ENCODE results near the gene KRT83. TPM values are rescaled to one million over a fixed set of nuclear protein-coding genes. Genes with fewer than 3 reads are reported as not detected.
"Not testable (repeated sequence)": the region's sequence is repeated elsewhere in the genome, so short reads cannot be mapped to it uniquely, and the experiment has no call there.

KRT83 gene
- total RNA-seq, 2 donors from 2014 or later, result not detected

- no peak for DNase-seq (ENCODE audit: low spot score)
- intact Hi-C loops (cut with DNase I), result no loop called here
These were observed 4.9 kb downstream of the KRT83 start for GRCh38 chr12:52316290-52316689.

GRCh38 chr12:52315721-52316120 is 5.5 kb downstream of the KRT83 start:
- DNase-seq (ENCODE audit: low spot score); intact Hi-C loops (cut with DNase I): not testable (repeated sequence)

- no peak for DNase-seq (ENCODE audit: low spot score)
- intact Hi-C loops (cut with DNase I), result no loop called here
These were observed 6.7 kb downstream of the KRT83 start for GRCh38 chr12:52314511-52314910.

GRCh38 chr12:52313926-52314325 is 7.3 kb downstream of the KRT83 start:
- intact Hi-C loops (cut with DNase I), result no loop called here
- no peak for DNase-seq (ENCODE audit: low spot score)

- intact Hi-C loops (cut with DNase I), result no loop called here
These were observed 7.7 kb downstream of the KRT83 start for GRCh38 chr12:52313461-52313860.

GRCh38 chr12:52312086-52312485 is 9.1 kb downstream of the KRT83 start:
- no peak for DNase-seq (ENCODE audit: low spot score)
- intact Hi-C loops (cut with DNase I), result no loop called here

More at GRCh38 chr12:52313461-52313860, 7.7 kb downstream of the KRT83 start:
- DNase-seq (ENCODE audit: low spot score), result peak; percentile 53

- no peak for DNase-seq (ENCODE audit: low spot score)
- intact Hi-C loops (cut with DNase I), result no loop called here
These were observed 9.9 kb downstream of the KRT83 start for GRCh38 chr12:52311285-52311648.

- no peak for DNase-seq (ENCODE audit: low spot score)
- intact Hi-C loops (cut with DNase I), result no loop called here
These were observed 10.4 kb downstream of the KRT83 start for GRCh38 chr12:52310622-52311284.

- DNase-seq (ENCODE audit: low spot score), result peak; percentile 58
- intact Hi-C loops (cut with DNase I), result no loop called here
These were observed 12.3 kb downstream of the KRT83 start for GRCh38 chr12:52308806-52309425.

GRCh38 chr12:52307836-52308805 is 13.1 kb downstream of the KRT83 start:
- DNase-seq (ENCODE audit: low spot score), result peak; percentile 84
- intact Hi-C loops (cut with DNase I), result no loop called here

- intact Hi-C loops (cut with DNase I), result no loop called here
- DNase-seq (ENCODE audit: low spot score), result peak; percentile 26
These were observed 14.5 kb downstream of the KRT83 start for GRCh38 chr12:52306731-52307130.

- DNase-seq (ENCODE audit: low spot score), result peak; percentile 30
- intact Hi-C loops (cut with DNase I), result no loop called here
These were observed 15.1 kb downstream of the KRT83 start for GRCh38 chr12:52305921-52306705.

GRCh38 chr12:52304941-52305411 is 16.2 kb downstream of the KRT83 start:
- intact Hi-C loops (cut with DNase I), result not testable (repeated sequence)
- peak; percentile 62 for DNase-seq (ENCODE audit: low spot score)

GRCh38 chr12:52302242-52302914 is 18.8 kb downstream of the KRT83 start:
- intact Hi-C loops (cut with DNase I), result not testable (repeated sequence)
- DNase-seq (ENCODE audit: low spot score), result peak; percentile 5

- intact Hi-C loops (cut with DNase I), result not testable (repeated sequence)
- peak; percentile 37 for DNase-seq (ENCODE audit: low spot score)
These were observed 19.5 kb downstream of the KRT83 start for GRCh38 chr12:52301721-52302120.

GRCh38 chr12:52300796-52301691 is 20.2 kb downstream of the KRT83 start:
- intact Hi-C loops (cut with DNase I), result no loop called here
- peak; percentile 58 for DNase-seq (ENCODE audit: low spot score)

- intact Hi-C loops (cut with DNase I), result no loop called here
- DNase-seq (ENCODE audit: low spot score), result no peak
These were observed 22.5 kb downstream of the KRT83 start for GRCh38 chr12:52298677-52299190.

All from posterior vena cava (tissue), 2 donors.